CD4-positive, alpha-beta T cell treated with Interleukin-21 for 1 hour (primary cell): ENCODE measurements around the gene PPP4R2.
A peak's percentile ranks its signal among the peaks of the same experiment; 100 is the strongest.
"Not testable (repeated sequence)": the region's sequence is repeated elsewhere in the genome, so short reads cannot be mapped to it uniquely, and the experiment has no call there.

Experiments used
- DNase-seq: peaks from one replicate; pipeline ENCODE4 v3.0.0-alpha.2; 2020

The PPP4R2 gene

DNA sequence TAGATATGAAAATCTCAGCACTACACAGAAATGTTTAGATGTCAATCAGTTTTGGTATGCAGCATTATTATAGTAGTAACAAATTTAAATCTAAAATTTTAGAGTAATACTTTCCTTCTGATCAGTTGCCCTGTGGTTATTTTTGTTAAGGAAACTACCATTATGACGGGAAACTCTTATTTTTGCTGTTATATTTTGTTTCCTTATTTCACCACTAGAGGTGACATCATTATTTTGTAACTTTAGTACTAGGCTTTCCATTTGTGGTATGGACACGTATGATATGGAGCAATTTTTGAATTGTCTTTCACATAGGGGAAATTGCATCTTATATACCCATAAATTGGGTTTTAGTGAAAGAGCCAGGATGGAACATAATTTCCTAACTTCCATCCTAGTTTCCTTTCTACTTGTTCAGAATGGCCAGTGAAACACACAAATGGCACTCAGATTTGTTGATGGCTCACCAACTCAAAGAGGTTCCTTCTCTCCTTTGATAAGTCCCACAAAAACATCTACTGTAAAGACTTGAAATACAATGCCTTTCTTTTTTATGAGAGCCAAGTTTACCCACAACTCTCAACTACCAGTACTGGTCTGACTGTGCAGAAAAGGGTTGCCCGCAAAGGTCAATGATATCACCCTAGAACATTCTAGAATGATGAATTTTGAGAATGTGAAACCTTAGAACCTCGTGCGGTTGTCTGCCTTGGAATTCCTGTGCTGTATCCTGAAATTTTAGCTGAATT is 19.4 kb upstream of the PPP4R2 start:
- DNase-seq: peak; percentile 18

DNA sequence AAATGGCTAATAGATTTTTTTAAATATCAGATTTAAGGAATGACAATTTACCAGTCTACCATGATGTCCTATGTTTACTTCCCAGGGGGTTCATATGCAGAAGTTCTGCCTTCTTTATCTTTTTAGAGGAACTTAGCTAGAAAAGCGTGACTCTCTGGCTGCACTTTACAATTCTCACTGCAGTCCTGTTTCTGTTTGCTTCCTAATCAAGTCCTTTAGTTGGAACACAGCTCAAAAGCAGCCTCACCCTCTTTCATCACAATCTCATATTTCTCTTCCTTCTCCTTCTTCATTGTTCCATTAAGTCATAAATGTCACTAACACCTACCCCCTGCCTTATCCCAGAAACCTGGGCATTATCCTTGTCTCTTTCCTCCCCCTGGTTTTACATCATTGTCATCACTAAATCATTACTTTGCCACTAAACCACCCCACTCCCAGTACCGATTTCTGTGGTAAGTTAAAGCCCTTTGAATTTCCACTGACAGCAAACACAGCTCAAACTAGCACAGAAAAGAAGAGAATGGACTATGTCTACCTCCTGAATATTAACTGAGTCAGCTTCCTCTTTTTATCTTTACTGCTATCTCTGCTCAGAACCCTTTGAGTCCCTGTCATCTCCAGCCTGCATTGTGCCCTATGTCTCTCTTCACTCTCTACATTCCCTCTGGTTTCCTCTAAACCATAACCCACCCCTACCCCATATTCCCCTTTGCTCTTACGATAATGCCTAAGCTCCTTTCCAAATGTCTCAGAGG is 13.8 kb upstream of the PPP4R2 start:
- no peak for DNase-seq

DNA sequence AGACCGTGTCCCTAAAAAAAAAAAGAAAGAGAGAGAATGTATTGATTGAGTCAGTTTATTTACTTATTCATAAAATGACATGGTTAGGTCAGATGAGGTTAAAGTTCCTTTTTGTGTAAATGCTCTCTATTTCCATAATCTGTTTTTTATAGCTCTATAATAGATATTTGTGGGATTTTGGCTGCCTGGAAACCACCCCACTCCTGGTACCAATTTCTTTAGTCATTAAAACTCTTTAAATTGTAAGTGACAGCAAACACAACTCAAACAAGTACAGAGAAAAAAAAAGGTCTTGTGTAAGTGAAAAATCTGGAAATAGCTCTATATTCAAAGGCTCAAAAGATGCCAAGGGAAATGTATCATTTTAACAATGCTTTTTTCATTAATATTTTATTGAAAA is 11.0 kb upstream of the PPP4R2 start:
- no peak for DNase-seq

DNA sequence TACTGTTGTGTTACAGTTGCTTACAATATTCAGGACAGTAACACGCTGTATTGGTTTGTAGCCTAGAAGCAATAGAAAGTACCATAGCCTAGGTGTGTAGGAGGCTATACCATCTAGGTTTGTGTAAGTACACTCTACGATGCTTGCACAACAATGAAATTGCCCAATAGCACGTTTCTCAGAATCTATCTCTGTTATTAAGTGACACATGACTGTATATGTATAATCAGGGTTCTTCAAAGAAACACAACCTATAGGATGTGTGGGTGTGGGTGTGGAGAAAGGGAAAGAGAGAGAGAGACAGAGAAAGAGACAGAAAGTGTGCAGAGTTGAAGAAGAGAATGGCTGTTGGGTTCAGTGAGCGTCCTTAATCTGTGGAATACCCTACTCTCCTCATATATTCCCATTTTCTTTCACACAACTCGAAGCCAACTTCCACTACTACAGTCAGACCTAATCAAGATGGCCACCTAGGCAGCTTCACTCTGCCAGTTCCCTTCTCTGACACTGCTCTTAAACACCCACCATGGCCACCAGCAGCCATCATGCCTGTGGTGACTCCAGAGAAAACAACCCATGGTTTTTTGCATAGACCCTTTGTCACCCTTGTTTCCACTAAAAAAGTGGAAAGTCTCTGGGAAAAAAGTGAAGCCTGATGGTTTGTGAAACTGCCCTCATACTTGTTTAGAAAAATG is 5.8 kb upstream of the PPP4R2 start:
- DNase-seq: no peak

DNA sequence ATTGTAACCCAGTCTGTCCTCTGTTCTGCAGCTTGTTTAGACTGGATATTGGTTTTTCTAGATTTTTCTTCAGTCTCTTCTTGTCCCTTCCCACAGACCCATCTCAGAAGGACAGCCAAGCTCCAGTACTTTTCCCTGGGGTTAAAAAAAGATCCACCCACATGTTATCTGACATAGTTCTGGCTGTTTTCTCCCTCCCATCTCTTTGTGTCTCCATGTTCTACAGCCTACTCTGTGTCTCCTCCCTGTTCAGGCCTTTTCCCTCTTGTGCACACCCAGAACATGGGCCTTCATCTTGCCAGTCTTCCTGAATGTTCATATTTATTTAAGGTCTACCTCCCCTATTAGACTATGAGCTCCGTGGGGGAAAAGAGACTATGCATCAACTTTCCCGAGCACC is 5.1 kb upstream of the PPP4R2 start:
- no peak for DNase-seq

DNA sequence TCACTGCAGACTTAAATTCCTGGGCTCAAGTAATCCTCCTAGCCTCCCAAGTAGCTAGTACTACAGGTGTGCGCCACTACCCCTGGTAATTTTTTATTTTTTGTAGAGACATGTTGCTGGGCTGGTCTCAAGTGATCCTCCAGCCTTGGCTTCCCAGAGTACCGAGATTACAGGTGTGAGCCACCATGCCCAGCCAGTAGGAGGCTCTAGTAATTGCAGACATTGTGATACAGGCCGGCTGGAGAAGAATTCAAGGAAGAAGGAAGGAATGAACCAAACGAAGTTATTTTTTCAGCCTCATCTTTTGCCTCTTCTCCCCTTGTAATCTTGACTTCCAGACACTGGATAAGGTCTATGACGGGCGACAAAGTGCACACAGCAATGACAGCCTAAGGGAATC is 3.2 kb upstream of the PPP4R2 start:
- DNase-seq: no peak

DNA sequence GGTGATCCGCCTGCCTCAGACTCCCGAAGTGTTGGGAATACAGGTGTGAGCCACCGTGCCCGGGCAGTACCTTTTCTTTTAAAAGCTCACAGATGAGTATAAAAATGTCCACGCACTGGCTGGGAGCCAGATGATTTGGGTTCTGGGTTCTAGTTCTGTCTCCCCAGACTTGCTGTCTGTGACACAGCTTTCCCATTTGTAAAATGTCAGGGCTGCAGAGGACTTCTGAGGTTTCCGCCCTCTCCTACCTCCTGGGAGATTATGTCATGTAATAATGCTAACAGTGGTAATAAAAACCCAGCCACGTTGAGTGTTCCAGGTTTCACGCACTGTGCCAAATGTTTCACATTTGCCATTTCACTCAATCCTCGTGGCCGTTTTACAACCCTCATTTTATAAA is 1.3 kb upstream of the PPP4R2 start:
- no peak for DNase-seq

DNA sequence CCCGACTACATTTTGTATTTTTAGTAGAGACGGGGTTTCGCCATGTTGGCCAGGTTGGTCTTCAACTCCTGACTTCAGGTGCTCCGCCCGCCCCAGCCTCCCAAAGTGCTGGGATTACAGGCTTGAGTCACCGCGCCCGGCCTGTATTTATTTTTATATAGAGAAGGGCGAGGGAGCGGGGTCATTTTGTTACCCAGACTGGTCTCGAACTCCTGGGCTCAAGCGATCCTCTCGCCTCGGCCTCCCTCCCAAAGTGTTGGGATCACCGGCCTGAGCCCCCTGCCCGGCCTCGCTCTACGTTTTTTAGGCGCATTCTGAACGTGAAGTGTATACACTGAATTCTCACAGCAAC is 514 bp upstream of the PPP4R2 start:
- DNase-seq: no peak

DNA sequence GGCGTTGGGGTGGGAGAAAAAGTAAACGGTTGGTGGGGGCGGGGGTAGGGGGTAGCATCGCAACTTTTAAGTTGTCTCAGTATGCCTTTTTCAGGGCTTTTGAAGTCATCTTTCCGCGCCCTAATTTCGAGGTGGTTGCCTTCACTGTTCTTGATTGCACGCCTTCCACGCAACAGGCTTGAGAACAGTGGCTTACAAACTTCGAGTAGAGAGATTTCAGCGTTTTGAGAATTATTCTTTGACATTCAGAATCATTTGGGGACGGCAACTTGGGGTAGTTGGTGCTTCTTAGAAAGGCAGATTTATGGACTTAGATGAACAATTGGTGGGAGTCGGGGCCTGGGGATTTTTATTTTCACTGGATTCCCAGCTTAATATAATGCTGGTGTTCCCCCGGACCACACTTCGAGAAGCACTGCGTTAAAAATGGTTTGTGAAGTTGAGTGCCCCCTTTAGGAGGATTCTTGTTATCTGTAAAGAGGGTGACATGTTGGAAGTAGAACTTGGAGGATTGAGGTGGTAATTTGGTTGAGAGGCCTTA is 880 bp downstream of the PPP4R2 start:
- peak; percentile 63 for DNase-seq

DNA sequence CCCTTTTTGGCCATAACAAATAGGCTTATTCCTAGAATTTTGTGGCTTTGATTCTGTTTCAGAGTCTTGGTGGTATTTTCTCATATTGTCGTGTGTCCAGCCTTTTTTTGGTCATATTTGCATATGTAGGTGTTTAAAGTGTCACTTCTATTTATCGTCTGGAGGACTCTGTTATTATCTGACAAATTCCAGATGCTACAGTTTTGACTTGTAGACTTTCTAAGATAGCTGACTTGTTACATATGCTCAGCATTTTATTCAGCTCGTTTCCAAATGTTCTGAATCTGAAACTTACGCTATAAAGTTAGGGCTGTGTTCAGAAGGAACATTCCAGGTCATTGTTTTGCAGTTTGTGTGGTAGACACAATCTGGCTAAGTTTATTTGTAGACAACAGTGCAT is 1.9 kb downstream of the PPP4R2 start:
- no peak for DNase-seq

DNA sequence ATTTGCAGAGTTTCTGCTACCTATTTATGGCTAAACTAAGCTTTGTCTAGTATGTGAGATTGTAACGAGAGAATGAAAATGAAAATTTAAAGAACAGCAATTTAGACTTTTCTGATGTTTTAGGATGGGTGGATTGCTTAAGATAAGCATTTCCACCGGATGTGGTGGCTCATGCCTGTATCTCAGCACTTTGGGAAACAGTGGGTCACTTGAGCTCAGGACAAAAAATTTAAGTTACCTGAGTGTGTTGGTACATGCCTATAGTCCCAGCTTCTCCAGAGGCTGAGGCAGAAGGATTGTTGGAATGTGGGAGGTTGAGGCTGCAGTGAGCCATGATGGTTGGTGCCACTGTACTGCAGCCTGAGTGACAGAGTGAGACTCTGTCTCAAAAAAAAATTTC is 3.3 kb downstream of the PPP4R2 start:
- peak; percentile 19 for DNase-seq

DNA sequence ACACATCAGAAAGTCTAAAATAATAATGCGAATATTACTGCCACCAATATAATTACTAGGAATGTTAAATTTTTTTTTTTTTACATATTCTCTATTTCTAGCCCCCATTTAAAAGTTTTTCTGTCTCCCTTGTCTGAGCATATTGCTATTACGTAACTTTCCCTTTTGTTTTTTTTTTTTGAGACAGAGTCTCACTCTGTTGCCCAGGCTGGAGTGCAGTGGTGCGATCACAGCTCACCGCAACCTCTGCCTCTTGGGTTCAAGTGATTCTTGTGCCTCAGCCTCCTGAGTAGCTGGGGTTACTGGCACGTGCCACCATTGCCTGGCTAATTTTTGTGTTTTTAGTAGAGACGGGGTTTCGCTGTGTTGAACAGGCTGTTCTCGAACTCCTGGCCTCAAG is 6.4 kb downstream of the PPP4R2 start:
- DNase-seq: not testable (repeated sequence)

DNA sequence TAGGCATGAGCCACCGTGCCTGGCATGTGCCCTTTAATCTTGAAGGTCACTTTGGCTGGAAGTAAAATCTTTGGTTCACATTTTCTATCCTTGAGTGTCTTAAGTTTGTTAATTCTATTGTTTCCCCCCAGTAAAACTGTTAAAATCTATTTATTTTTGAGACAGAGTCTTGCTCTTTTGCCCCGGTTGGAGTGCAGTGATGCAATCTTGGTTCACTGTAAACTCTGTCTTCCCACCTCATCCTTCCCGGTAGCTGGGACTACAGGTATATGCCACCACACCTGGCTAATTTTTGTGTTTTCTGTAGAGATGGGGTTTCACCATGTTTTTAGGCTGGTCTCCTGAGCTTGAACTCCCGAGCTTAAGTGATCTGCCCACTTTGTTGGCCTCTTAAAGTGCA is 7.7 kb downstream of the PPP4R2 start:
- DNase-seq: no peak

DNA sequence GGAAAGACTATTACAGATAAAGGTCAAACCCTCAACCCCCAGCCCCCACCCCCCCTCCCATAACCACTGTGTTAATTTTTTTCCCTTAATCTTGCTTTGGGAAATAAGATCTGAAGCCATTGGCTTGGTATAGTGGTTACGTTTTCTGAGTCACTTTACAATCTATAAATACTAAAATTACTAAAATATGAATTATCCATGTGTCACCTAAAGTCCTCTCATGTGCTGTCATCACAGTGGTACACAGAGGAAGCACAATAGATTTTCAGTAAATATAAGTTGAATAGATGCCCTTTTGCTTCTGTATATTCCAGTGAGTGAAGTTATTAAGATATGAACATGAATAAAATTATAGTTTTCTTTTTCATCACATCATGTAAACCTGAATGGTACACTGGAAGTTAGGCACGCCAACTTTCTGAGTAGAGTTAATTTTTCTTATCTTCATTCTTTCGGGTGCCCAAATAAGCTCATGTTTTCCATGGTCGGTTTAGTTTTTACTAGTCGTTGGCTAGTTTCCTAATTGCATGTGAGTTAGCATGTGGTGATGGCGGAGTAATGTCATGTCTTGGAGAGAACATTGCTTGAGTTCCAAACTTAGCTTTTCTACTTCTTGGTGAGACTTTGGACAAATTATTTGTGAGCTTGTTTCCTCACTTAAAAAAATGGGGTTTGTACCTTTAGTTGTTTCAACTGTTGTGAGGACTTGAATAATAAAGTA is 11.5 kb downstream of the PPP4R2 start:
- no peak for DNase-seq

DNA sequence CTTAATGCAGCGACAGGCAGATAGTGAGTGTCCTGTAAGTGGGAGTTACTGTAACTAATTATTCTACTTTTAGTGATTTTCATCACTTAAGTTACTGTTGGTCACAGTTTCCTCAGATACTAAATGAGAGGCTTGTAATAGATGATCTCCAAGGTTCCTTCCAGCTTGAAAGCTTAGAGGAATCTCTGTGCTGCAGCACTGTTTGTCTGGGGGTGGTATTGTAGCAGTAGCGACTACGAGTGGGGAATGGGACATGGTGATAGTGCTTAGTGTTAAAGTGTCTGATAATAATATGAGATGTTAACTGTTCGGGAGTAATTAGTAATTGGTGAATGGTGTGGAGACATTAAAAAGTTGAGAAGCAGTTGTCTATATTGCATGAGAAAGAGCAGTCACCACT is 12.4 kb downstream of the PPP4R2 start:
- DNase-seq: no peak

DNA sequence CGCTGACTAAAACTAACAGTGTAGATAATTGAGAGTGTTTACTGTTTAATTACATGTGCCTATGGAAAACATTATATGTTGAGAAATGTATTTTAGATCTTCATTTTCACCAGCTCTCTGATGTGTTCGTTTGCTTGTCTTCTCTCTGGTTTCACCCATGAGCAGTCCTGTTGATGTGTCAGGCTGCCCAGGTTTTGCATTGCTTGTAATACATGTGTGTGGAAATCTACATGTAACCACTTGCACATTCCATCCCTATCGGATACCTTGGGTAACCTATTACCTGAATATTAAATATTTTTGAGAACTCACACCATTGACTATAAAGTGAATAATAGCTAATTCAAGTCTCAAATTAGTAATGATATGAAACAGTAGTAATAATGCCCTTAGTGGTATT is 13.1 kb downstream of the PPP4R2 start:
- DNase-seq: no peak

DNA sequence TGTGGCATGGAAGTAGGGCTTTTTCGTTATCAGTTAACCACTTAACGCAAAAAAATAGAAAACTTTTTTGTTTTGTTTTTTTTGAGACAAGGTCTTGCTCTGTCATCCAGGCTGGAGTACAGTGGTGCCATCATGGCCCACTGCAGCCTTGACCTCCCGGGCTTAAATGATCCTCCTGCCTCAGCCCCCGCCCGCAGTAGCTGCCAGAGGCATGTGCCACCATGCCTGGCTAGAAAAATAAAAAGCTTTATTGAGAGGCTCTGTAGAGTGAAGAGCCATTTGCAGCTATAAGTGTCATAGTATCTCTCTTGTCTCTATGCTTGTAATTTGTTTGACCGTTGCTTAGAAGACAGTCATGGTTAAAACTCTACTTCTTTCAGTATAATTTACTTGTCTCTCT is 13.5 kb downstream of the PPP4R2 start:
- no peak for DNase-seq

DNA sequence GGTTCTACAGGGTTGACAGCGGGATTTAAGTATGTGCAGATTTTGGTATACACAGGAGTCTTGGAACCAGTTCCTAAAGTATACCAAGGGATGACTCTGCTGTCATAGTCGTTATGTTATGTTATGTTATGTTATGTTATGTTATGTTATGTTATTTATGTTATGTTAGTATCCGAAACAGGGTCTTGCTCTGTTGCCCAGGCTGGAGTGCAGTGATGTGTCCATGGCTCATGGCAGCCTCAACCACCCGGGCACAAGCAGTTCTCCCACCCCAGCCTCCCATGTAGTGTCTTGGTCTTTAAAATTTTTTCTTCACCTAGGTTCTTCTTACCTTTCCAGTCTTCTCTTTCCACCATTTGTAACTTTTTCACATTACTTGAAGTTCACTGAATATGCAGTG is 21.7 kb downstream of the PPP4R2 start:
- DNase-seq: no peak

DNA sequence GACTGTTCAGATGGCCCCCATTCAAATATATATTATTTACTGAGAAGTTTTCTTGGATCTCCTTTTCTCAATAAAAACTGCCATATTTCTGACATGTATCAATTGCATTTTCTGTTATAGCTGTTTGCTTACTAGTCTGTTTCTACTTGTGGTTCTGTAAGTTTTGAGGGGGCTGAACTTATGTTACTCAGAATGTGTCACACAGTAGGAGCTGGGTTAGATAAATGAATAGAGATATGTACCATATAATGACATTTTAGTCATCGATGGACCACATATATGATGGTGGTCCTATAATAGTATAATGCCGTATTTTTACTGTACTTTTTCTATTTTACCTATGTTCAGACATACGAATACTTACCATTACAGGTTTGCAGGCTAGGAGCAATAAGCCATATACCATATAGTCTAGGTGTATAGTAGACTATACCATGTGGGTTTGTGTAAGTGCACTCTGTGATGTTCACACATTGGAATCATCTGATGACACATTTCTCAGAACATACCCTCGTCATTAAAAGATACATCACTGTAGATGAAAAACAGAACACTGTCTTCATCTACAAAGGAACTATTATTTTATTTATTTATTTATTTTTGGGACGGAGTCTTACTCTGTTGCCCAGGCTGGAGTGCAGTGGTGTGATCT is 22.3 kb downstream of the PPP4R2 start:
- DNase-seq: no peak

DNA sequence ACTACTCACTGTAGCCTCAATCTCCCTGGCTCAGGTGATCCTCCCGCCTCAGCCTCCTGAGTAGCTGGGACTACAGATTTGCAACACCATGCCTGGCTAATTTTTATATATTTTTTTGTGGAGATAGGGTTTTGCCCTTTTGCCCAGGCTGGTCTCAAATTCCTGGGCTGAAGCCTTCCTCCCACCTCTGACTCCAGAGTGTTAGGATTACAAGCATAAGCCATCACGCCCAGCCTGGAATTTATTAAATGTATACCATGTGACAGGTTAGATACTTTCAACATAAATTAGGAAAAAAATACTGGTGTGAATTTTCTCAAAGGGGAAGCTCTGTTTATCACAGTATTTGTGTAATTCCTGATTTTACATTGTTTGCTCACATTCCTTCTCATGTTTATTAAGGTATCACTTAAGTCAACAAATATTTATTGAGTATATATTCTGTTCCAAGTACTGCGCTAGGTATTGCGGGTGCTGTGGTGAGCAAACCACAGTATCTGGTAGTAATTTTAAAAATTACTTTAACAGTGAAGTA is 24.8 kb downstream of the PPP4R2 start:
- no peak for DNase-seq

DNA sequence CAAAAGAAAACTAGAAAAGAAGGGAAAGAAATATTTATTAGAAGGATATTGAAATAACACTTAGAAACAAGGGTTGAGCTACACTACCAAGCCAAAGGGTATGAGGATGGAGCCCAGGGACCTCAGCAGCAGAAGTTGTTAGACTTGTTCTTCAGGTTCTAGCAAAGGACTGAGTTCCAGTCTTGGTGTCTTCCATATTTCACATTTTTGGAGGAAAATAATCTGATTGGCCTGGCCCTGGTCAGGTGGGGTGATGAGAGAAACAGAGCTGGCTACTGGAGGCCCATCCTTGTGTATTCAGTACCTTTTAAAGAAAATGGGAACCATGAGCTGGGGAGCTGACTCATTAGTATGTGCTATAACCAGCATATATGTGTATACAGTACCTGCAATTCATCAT is 28.2 kb downstream of the PPP4R2 start:
- no peak for DNase-seq

DNA sequence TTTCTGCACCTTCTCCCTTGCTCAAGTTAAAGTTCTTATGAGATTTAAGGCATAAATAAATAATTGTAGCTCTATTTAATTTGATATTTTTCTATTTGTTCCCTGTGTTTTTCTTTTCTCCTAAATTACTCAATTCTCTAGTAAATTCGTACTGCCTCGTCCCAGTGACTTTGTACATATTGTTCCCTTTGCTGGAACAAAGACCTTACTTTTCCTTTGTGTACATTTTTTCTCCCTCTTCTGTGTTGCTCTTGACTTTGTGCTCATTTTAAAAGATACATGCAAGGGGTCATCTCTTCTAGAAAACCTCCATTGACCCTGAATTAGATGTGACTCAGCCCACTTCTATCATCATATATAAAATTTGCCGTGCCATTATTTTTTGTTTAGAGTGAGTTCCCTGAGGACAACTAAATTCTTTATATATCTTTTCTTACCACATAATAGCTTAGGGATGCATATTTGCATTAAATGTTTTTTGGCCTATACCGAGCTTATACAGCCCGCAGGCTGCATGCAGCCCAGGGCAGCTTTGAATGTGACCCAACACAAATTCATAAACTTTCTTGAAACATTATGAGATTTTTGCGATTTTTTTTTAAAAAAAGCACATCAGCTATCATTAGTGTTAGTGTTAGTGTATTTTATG is 29.6 kb downstream of the PPP4R2 start:
- DNase-seq: no peak
